Measurements from ENCODE around the gene POMP. TPM values are rescaled to one million over a fixed set of nuclear protein-coding genes. Genes with fewer than 3 reads are reported as not detected.

The POMP gene
- total RNA-seq, 1 experiment from 2014 or later: 107 TPM

- Histone ChIP-seq H3K79me2 (ENCODE audit: insufficient read depth, low read length) (peaks cover 7% of the 10 kb centered on the region; the same call in 1 of the 2 replicates), H2AFZ (ENCODE audit: low read depth, low read length, poor library complexity, severe bottlenecking) (no peak overlapping the region), H3K27me3 (ENCODE audit: insufficient read depth, low read length) (no peaks in the 10 kb centered on the region), H3K4me2 (ENCODE audit: low read length) (no peak overlapping the region), H3K4me1 (ENCODE audit: control insufficient read depth in 1 of 2, insufficient read depth in 2 of 2, low read length in 2 of 2) (peaks cover 0 to 5% of the 10 kb centered on the region in 2 experiments; a peak in 1 of 4 replicates), H4K20me1 (ENCODE audit: insufficient read depth) (peaks cover 7% of the 10 kb centered on the region; the same call in 1 of the 2 replicates), H3K9me2 (ENCODE audit: insufficient read depth) (no peaks in the 10 kb centered on the region), H3K4me3 (replicated peaks in 1 of 2; ENCODE audit: low read depth in 1 of 2, low read length in 2 of 2) (no peak overlapping the region), H3K27ac (ENCODE audit: low read depth, low read length) (no peak overlapping the region), H3K9ac (ENCODE audit: low read length) (no peak overlapping the region), H3K36me3 (ENCODE audit: control insufficient read depth in 1 of 2, insufficient read depth in 2 of 2, low read length in 2 of 2) (peaks cover 23 to 40% of the 10 kb centered on the region in 2 experiments), H3K9me3 (ENCODE audit: control insufficient read depth in 1 of 2, insufficient read depth in 1 of 2, low read depth in 1 of 2, low read length in 2 of 2) (no peaks in the 10 kb centered on the region)
- TF ChIP-seq RAD21 (IDR thresholded peaks at IDR 0.05; ENCODE audit: low read depth) (peak; percentile 37; the same call in 1 of the 2 replicates), CTCF (IDR thresholded peaks at IDR 0.05 in 2 of 3, conservative IDR thresholded peaks at IDR 0.05 in 1 of 3; ENCODE audit: borderline replicate concordance in 1 of 3, insufficient read depth in 1 of 3, low read depth in 2 of 3, low read length in 2 of 3) (peak; percentile 12 to 53 (median 35); a peak in 5 of 6 replicates), ATF3 (IDR thresholded peaks at IDR 0.05) (no peak), ELF1 (IDR thresholded peaks at IDR 0.05; ENCODE audit: borderline replicate concordance, low read depth) (no peak), EZH2phosphoT487 (IDR thresholded peaks at IDR 0.05; ENCODE audit: borderline replicate concordance) (no peak), CBX3 (IDR thresholded peaks at IDR 0.05; ENCODE audit: low read depth) (no peak)
- ATAC-seq (peak; percentile 56; the same call in 1 of the 2 replicates), DNase-seq (ENCODE audit: low read depth, low spot score) (no peak)
- no TSS peak for BruUV-seq (replicated peaks)
- POLR2A ChIA-PET: no interaction called here
- CTCF ChIA-PET: interaction anchor here (1.8 kb wide), 1 partner anchor 117 kb away, joined by 17 read pairs; no protein-coding TSS in a partner anchor
- intact Hi-C loops (cut with micrococcal nuclease): loop anchor here (1.0 to 10.0 kb wide), 2 partner anchors 117 to 685 kb away; no protein-coding TSS in a partner anchor
- RAD21 ChIA-PET (ENCODE audit: low non-redundant PET in 1 of 2, low total read pairs in 2 of 2, uncharacterized antibody in 2 of 2, unreplicated experiment in 2 of 2): no interaction called here
These were observed 20.7 kb downstream of the POMP start for GRCh38 chr13:28679628-28680027.

GRCh38 chr13:28680541-28680940, 21.6 kb downstream of the POMP start:
- Histone ChIP-seq H4K20me1 (ENCODE audit: insufficient read depth) (peaks cover 7% of the 10 kb centered on the region; the same call in 1 of the 2 replicates), H3K4me1 (ENCODE audit: control insufficient read depth in 1 of 2, insufficient read depth in 2 of 2, low read length in 2 of 2) (peaks cover 0 to 5% of the 10 kb centered on the region in 2 experiments; a peak in 1 of 4 replicates), H3K4me3 (replicated peaks in 1 of 2; ENCODE audit: low read depth in 1 of 2, low read length in 2 of 2) (no peak overlapping the region), H3K79me2 (ENCODE audit: insufficient read depth, low read length) (peaks cover 6% of the 10 kb centered on the region; the same call in 1 of the 2 replicates), H3K27me3 (ENCODE audit: insufficient read depth, low read length) (no peaks in the 10 kb centered on the region), H3K9ac (ENCODE audit: low read length) (no peak overlapping the region), H3K4me2 (ENCODE audit: low read length) (no peak overlapping the region), H3K27ac (ENCODE audit: low read depth, low read length) (no peak overlapping the region), H2AFZ (ENCODE audit: low read depth, low read length, poor library complexity, severe bottlenecking) (no peak overlapping the region), H3K9me3 (ENCODE audit: control insufficient read depth in 1 of 2, insufficient read depth in 1 of 2, low read depth in 1 of 2, low read length in 2 of 2) (no peaks in the 10 kb centered on the region), H3K36me3 (ENCODE audit: control insufficient read depth in 1 of 2, insufficient read depth in 2 of 2, low read length in 2 of 2) (peaks cover 18 to 31% of the 10 kb centered on the region in 2 experiments), H3K9me2 (ENCODE audit: insufficient read depth) (no peaks in the 10 kb centered on the region)
- DNase-seq (ENCODE audit: low read depth, low spot score) (no peak), ATAC-seq (no peak)
- RAD21 ChIA-PET (ENCODE audit: low non-redundant PET in 1 of 2, low total read pairs in 2 of 2, uncharacterized antibody in 2 of 2, unreplicated experiment in 2 of 2): no interaction called here
- intact Hi-C loops (cut with micrococcal nuclease): loop anchor here (10.0 kb wide), 1 partner anchor 684 kb away; no protein-coding TSS in a partner anchor
- CTCF ChIA-PET: interaction anchor here (1.8 kb wide), 1 partner anchor 116 kb away, joined by 17 read pairs; no protein-coding TSS in a partner anchor
- POLR2A ChIA-PET: no interaction called here
- no TSS peak for BruUV-seq (replicated peaks)
- TF ChIP-seq EGR1 (IDR thresholded peaks at IDR 0.05; ENCODE audit: low read depth) (no peak), CEBPB (IDR thresholded peaks at IDR 0.05; ENCODE audit: low read depth) (no peak), SIN3A (IDR thresholded peaks at IDR 0.05; ENCODE audit: low read depth) (no peak), SRF (IDR thresholded peaks at IDR 0.05; ENCODE audit: low read depth) (no peak), EZH2 (IDR thresholded peaks at IDR 0.05) (no peak), ZBTB33 (IDR thresholded peaks at IDR 0.05; ENCODE audit: extremely low read depth, insufficient replicate concordance, low read length) (no peak)

Measured in HCT116 (cell line).